ENCODE data around the gene FSHR. TPM values are rescaled to one million over a fixed set of nuclear protein-coding genes. Genes with fewer than 3 reads are reported as not detected.

Gene FSHR
- total RNA-seq, 6 donors from 2014 or later: not detected

- DNase-seq: no peak
- no peak overlapping the region for H3K4me3 ChIP-seq
- TF ChIP-seq CTCF (IDR thresholded peaks at IDR 0.05) (no peak), EP300 (IDR thresholded peaks at IDR 0.05) (no peak), POLR2A (IDR thresholded peaks at IDR 0.05) (no peak)
- no peaks in the 10 kb centered on the region for H3K9me3 ChIP-seq
- H3K36me3 ChIP-seq: no peaks in the 10 kb centered on the region
- no peaks in the 10 kb centered on the region for H3K4me1 ChIP-seq
- H3K27ac ChIP-seq: no peak overlapping the region
- H3K27me3 ChIP-seq: no peaks in the 10 kb centered on the region
- ATAC-seq (ENCODE audit: low FRiP score in 2 of 2): no peak
- WGBS, 2 donors: 88% methylated on average over 3 of the region's 3 CpGs
These were observed 126.2 kb downstream of the FSHR start for GRCh38 chr2:49028101-49028500.

GRCh38 chr2:49026706-49027105, 127.6 kb downstream of the FSHR start:
- Histone ChIP-seq H3K36me3 (no peaks in the 10 kb centered on the region), H3K27me3 (no peaks in the 10 kb centered on the region), H3K4me3 (no peak overlapping the region), H3K4me1 (no peaks in the 10 kb centered on the region), H3K9me3 (no peaks in the 10 kb centered on the region), H3K27ac (no peak overlapping the region)
- 73 to 76% methylated on average over 4 of the region's 4 CpGs for WGBS, 2 donors
- ATAC-seq (ENCODE audit: low FRiP score in 2 of 2) (no peak), DNase-seq (no peak)
- TF ChIP-seq POLR2A (IDR thresholded peaks at IDR 0.05) (no peak), POLR2AphosphoS5 (IDR thresholded peaks at IDR 0.05) (no peak), CTCF (IDR thresholded peaks at IDR 0.05) (no peak), EP300 (IDR thresholded peaks at IDR 0.05) (no peak)

- TF ChIP-seq POLR2AphosphoS5 (IDR thresholded peaks at IDR 0.05) (no peak), EP300 (IDR thresholded peaks at IDR 0.05) (no peak), CTCF (IDR thresholded peaks at IDR 0.05) (no peak), POLR2A (IDR thresholded peaks at IDR 0.05) (no peak)
These were observed 133.0 kb downstream of the FSHR start for GRCh38 chr2:49021271-49021670.

GRCh38 chr2:49005261-49005660, 149.1 kb downstream of the FSHR start:
- Histone ChIP-seq H3K4me3 (no peak overlapping the region), H3K4me1 (peaks cover 0 to 7% (median 0%) of the 10 kb centered on the region in 4 donors), H3K9me3 (no peaks in the 10 kb centered on the region), H3K27ac (no peak overlapping the region), H3K36me3 (no peaks in the 10 kb centered on the region), H3K27me3 (no peaks in the 10 kb centered on the region)
- TF ChIP-seq POLR2AphosphoS5 (IDR thresholded peaks at IDR 0.05) (no peak), POLR2A (IDR thresholded peaks at IDR 0.05) (no peak), CTCF (IDR thresholded peaks at IDR 0.05) (no peak), EP300 (IDR thresholded peaks at IDR 0.05) (no peak)
- ATAC-seq (ENCODE audit: low FRiP score in 2 of 2) (no peak), DNase-seq (no peak)
- 74 to 82% methylated on average over 3 of the region's 3 CpGs for WGBS, 2 donors

More at GRCh38 chr2:49021271-49021670, 133.0 kb downstream of the FSHR start:
- WGBS, 2 donors: 57 to 65% methylated on average over 2 of the region's 2 CpGs
- H3K36me3 ChIP-seq: no peaks in the 10 kb centered on the region
- no peak for DNase-seq
- no peaks in the 10 kb centered on the region for H3K27me3 ChIP-seq
- H3K9me3 ChIP-seq: no peaks in the 10 kb centered on the region
- no peak overlapping the region for H3K27ac ChIP-seq
- no peaks in the 10 kb centered on the region for H3K4me1 ChIP-seq
- no peak for ATAC-seq (ENCODE audit: low FRiP score in 2 of 2)
- no peak overlapping the region for H3K4me3 ChIP-seq

GRCh38 chr2:49004036-49004626, 150.2 kb downstream of the FSHR start:
- no peak for ATAC-seq (ENCODE audit: low FRiP score in 2 of 2)
- WGBS, 2 donors: 0 to 16% methylated on average over 1 of the region's 1 CpG
- H3K9me3 ChIP-seq: no peaks in the 10 kb centered on the region

More at GRCh38 chr2:49004036-49004626, 150.2 kb downstream of the FSHR start:
- H3K27ac ChIP-seq: no peak overlapping the region
- no peak for DNase-seq
- no peak for TF ChIP-seq CTCF (IDR thresholded peaks at IDR 0.05)
- no peak for TF ChIP-seq EP300 (IDR thresholded peaks at IDR 0.05)
- no peak for TF ChIP-seq POLR2A (IDR thresholded peaks at IDR 0.05)
- no peak for TF ChIP-seq POLR2AphosphoS5 (IDR thresholded peaks at IDR 0.05)
- no peak overlapping the region for H3K4me3 ChIP-seq
- H3K27me3 ChIP-seq: no peaks in the 10 kb centered on the region
- H3K4me1 ChIP-seq: peaks cover 0 to 11% (median 0%) of the 10 kb centered on the region in 4 donors
- no peaks in the 10 kb centered on the region for H3K36me3 ChIP-seq

Measured in upper lobe of left lung (tissue), 6 donors.